HepG2 (cell line): ENCODE measurements around the gene PLEKHH3. TPM values are rescaled to one million over a fixed set of nuclear protein-coding genes. Genes with fewer than 3 reads are reported as not detected.

ENCODE experiments used
- CREM ChIP-seq, 2 experiments: sonication (generic) in 1 of 2; formaldehyde crosslinking in 1 of 2; IDR thresholded peaks; 2 replicates each; pipeline versions ENCODE4 v1.4.0 to v1.6.1; 2016 to 2020; ENCODE audit warnings: antibody characterized with exemption in 1 of 2, mild to moderate bottlenecking in 1 of 2, missing genetic modification reagents in 1 of 2
- FOSL2 ChIP-seq: sonication (generic); formaldehyde crosslinking; IDR thresholded peaks from 2 replicates; pipeline ENCODE4 v1.4.0; 2020; ENCODE audit warnings: missing genetic modification reagents
- ISL2 ChIP-seq: sonication (generic); formaldehyde crosslinking; IDR thresholded peaks from 2 replicates; pipeline ENCODE4 v1.5.0; 2020; ENCODE audit warnings: missing genetic modification reagents
- JDP2 ChIP-seq: sonication (generic); formaldehyde crosslinking; IDR thresholded peaks from 2 replicates; pipeline ENCODE4 v1.8.1; 2022; ENCODE audit warnings: missing genetic modification reagents, borderline replicate concordance
- KAT7 ChIP-seq: IDR thresholded peaks from 2 replicates; pipeline ENCODE4 v1.6.1; 2018; ENCODE audit warnings: borderline replicate concordance, missing compliant biosample characterization
- MYC ChIP-seq: sonication (generic); formaldehyde crosslinking; IDR thresholded peaks from 2 replicates; pipeline ENCODE4 v1.9.0; 2021; ENCODE audit warnings: missing genetic modification reagents, borderline replicate concordance
- NR2C2 ChIP-seq: sonication (generic); formaldehyde crosslinking; IDR thresholded peaks from 2 replicates; pipeline ENCODE4 v1.4.0; 2020; ENCODE audit warnings: missing genetic modification reagents, mild to moderate bottlenecking, moderate library complexity, borderline replicate concordance
- PITX1 ChIP-seq: sonication (generic); formaldehyde crosslinking; IDR thresholded peaks from 2 replicates; pipeline ENCODE4 v1.5.1; 2020; ENCODE audit warnings: mild to moderate bottlenecking, missing genetic modification reagents
- RFX5 ChIP-seq: IDR thresholded peaks from 2 replicates; pipeline ENCODE4 v1.6.1; 2011; ENCODE audit warnings: low read depth, low read length, improper control_type of control experiment
- SMAD1 ChIP-seq: sonication (generic); formaldehyde crosslinking; IDR thresholded peaks from 2 replicates; pipeline ENCODE4 v1.4.0; 2020; ENCODE audit warnings: missing genetic modification reagents, low read depth, mild to moderate bottlenecking, borderline replicate concordance
- SNAI1 ChIP-seq: sonication (generic); formaldehyde crosslinking; IDR thresholded peaks from 2 replicates; pipeline ENCODE4 v1.5.0; 2020; ENCODE audit warnings: mild to moderate bottlenecking, missing genetic modification reagents, borderline replicate concordance
- ZFP37 ChIP-seq: sonication (generic); formaldehyde crosslinking; IDR thresholded peaks from 2 replicates; pipeline ENCODE4 v1.4.0; 2020; ENCODE audit warnings: missing genetic modification reagents, borderline replicate concordance
- ZNF350 ChIP-seq: sonication (generic); formaldehyde crosslinking; IDR thresholded peaks from 2 replicates; pipeline ENCODE4 v1.4.0; 2020; ENCODE audit warnings: mild to moderate bottlenecking, low read depth, missing genetic modification reagents, borderline replicate concordance
- ZNF432 ChIP-seq: sonication (generic); formaldehyde crosslinking; IDR thresholded peaks from 2 replicates; pipeline ENCODE4 v1.5.0; 2020; ENCODE audit warnings: missing genetic modification reagents, mild to moderate bottlenecking, borderline replicate concordance
- ZNF674 ChIP-seq: sonication (generic); formaldehyde crosslinking; IDR thresholded peaks from 2 replicates; pipeline ENCODE4 v1.5.0; 2020; ENCODE audit warnings: low read depth, mild to moderate bottlenecking, missing genetic modification reagents
- ZNF703 ChIP-seq: sonication (generic); formaldehyde crosslinking; IDR thresholded peaks from 2 replicates; pipeline ENCODE4 v1.5.1; 2020; ENCODE audit warnings: missing genetic modification reagents, mild to moderate bottlenecking, moderate library complexity, borderline replicate concordance
- polyA plus RNA-seq, 8 experiments: library from polyadenylated mRNA; depleted of rRNA in 3 of 8; stranded (reverse) in 7 of 8; unstranded in 1 of 8; fragments of >200 nt; fragmentation: Illumina TruSeq in 4 of 8; extraction: Trizol in 4 of 8; gene quantifications; 2 replicates each; pipeline versions ENCODE4 v1.2.1 to v1.2.3, GENCODE V29; 2011 to 2016; ENCODE audit warnings: low read depth in 4 of 8, missing spikeins in 1 of 8, mixed read lengths in 1 of 8; ENCODE audit not compliant: insufficient read depth in 1 of 8
- total RNA-seq, 5 experiments: library from RNA; depleted of rRNA; stranded (reverse); fragments of >200 nt; fragmentation: Illumina TruSeq; extraction: Trizol; gene quantifications; 2 replicates each; pipeline ENCODE4 v1.2.3, GENCODE V29; 2016; ENCODE audit warnings: low read depth in 1 of 5
- TF ChIP-seq, protein P1 (sequence below): IDR thresholded peaks from 2 replicates; pipeline ENCODE4 v1.6.1; 2018; ENCODE audit warnings: missing genetic modification reagents, mild to moderate bottlenecking, missing compliant biosample characterization
- TF ChIP-seq, protein P2 (sequence below): sonication (generic); formaldehyde crosslinking; IDR thresholded peaks from 2 replicates; pipeline ENCODE4 v1.8.0; 2022; ENCODE audit warnings: mild to moderate bottlenecking, missing genetic modification reagents
- TF ChIP-seq, protein P3 (sequence below): sonication (generic); formaldehyde crosslinking; IDR thresholded peaks from 2 replicates; pipeline ENCODE4 v1.4.0; 2020; ENCODE audit warnings: mild to moderate bottlenecking, missing genetic modification reagents
- TF ChIP-seq, protein P4 (sequence below): sonication (generic); formaldehyde crosslinking; IDR thresholded peaks from 2 replicates; pipeline ENCODE4 v1.5.1; 2020; ENCODE audit warnings: missing genetic modification reagents, mild to moderate bottlenecking, borderline replicate concordance

PLEKHH3 gene
- total and polyA plus RNA-seq, 2 of the 13 experiments (the other 11 are each of a cell fraction or from before 2014, with no cell fraction given) = 6.0 to 19.9 TPM

DNA sequence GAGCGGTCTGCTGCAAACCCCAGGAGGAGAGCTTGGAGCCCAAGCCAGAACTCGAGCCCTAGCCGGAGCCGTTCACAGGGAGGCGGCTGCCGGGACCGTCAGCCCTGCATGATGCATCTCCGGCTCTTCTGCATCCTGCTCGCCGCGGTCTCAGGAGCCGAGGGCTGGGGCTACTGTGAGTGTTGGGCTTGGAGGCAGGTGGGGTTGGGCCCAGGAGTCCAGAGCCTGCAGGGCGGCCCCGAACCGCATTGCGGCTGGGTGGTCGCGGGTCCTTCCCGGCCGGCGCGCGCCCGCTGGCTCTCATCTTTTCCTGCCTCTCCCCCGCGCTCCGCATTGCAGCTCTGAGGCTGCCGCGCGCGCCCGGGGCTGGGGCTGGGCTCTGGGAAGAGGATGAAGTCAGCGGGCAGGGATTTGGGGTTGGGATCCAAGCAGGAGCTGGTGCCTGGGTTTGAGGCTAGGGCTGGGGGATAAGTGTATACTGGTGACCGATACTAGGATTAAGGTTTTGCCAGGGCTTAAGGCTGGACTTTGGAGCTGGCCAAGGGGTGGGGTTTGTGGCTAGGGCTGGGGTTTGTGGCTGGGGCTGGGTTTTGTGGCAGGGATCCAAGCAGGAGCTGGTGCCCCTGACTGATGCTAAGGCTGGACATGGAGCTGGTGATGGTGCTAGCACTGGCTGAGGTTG, 6.1 kb upstream of the PLEKHH3 start (continued):
- TF ChIP-seq, protein P1, sequence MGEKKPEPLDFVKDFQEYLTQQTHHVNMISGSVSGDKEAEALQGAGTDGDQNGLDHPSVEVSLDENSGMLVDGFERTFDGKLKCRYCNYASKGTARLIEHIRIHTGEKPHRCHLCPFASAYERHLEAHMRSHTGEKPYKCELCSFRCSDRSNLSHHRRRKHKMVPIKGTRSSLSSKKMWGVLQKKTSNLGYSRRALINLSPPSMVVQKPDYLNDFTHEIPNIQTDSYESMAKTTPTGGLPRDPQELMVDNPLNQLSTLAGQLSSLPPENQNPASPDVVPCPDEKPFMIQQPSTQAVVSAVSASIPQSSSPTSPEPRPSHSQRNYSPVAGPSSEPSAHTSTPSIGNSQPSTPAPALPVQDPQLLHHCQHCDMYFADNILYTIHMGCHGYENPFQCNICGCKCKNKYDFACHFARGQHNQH (CRISPR knock-in tag) = peak; percentile 12; the same call in 1 of the 2 replicates
- TF ChIP-seq PITX1 (CRISPR knock-in tag) = peak; percentile 74; the same call in 1 of the 2 replicates
- no peak for TF ChIP-seq CREM (IDR thresholded peaks at IDR 0.05)
- no peak for TF ChIP-seq CREM (CRISPR knock-in tag; IDR thresholded peaks at IDR 0.05)
- no peak for TF ChIP-seq JDP2 (CRISPR knock-in tag)
- TF ChIP-seq, protein P2, sequence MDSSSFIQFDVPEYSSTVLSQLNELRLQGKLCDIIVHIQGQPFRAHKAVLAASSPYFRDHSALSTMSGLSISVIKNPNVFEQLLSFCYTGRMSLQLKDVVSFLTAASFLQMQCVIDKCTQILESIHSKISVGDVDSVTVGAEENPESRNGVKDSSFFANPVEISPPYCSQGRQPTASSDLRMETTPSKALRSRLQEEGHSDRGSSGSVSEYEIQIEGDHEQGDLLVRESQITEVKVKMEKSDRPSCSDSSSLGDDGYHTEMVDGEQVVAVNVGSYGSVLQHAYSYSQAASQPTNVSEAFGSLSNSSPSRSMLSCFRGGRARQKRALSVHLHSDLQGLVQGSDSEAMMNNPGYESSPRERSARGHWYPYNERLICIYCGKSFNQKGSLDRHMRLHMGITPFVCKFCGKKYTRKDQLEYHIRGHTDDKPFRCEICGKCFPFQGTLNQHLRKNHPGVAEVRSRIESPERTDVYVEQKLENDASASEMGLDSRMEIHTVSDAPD = peak; percentile 91
- TF ChIP-seq, protein P3, sequence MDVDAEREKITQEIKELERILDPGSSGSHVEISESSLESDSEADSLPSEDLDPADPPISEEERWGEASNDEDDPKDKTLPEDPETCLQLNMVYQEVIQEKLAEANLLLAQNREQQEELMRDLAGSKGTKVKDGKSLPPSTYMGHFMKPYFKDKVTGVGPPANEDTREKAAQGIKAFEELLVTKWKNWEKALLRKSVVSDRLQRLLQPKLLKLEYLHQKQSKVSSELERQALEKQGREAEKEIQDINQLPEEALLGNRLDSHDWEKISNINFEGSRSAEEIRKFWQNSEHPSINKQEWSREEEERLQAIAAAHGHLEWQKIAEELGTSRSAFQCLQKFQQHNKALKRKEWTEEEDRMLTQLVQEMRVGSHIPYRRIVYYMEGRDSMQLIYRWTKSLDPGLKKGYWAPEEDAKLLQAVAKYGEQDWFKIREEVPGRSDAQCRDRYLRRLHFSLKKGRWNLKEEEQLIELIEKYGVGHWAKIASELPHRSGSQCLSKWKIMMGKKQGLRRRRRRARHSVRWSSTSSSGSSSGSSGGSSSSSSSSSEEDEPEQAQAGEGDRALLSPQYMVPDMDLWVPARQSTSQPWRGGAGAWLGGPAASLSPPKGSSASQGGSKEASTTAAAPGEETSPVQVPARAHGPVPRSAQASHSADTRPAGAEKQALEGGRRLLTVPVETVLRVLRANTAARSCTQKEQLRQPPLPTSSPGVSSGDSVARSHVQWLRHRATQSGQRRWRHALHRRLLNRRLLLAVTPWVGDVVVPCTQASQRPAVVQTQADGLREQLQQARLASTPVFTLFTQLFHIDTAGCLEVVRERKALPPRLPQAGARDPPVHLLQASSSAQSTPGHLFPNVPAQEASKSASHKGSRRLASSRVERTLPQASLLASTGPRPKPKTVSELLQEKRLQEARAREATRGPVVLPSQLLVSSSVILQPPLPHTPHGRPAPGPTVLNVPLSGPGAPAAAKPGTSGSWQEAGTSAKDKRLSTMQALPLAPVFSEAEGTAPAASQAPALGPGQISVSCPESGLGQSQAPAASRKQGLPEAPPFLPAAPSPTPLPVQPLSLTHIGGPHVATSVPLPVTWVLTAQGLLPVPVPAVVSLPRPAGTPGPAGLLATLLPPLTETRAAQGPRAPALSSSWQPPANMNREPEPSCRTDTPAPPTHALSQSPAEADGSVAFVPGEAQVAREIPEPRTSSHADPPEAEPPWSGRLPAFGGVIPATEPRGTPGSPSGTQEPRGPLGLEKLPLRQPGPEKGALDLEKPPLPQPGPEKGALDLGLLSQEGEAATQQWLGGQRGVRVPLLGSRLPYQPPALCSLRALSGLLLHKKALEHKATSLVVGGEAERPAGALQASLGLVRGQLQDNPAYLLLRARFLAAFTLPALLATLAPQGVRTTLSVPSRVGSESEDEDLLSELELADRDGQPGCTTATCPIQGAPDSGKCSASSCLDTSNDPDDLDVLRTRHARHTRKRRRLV = no peak
- no peak for TF ChIP-seq ZNF432 (CRISPR knock-in tag)
- no peak for TF ChIP-seq ZFP37 (CRISPR knock-in tag)
- TF ChIP-seq ZNF703 = no peak
- peak; percentile 62 for TF ChIP-seq KAT7 (CRISPR knock-in tag)
- no peak; the same call in 1 of the 2 replicates for TF ChIP-seq FOSL2 (CRISPR knock-in tag)
- TF ChIP-seq ISL2 (CRISPR knock-in tag) = no peak
- TF ChIP-seq ZNF674 (CRISPR knock-in tag) = no peak
- no peak for TF ChIP-seq SMAD1 (CRISPR knock-in tag)
- TF ChIP-seq, protein P4, sequence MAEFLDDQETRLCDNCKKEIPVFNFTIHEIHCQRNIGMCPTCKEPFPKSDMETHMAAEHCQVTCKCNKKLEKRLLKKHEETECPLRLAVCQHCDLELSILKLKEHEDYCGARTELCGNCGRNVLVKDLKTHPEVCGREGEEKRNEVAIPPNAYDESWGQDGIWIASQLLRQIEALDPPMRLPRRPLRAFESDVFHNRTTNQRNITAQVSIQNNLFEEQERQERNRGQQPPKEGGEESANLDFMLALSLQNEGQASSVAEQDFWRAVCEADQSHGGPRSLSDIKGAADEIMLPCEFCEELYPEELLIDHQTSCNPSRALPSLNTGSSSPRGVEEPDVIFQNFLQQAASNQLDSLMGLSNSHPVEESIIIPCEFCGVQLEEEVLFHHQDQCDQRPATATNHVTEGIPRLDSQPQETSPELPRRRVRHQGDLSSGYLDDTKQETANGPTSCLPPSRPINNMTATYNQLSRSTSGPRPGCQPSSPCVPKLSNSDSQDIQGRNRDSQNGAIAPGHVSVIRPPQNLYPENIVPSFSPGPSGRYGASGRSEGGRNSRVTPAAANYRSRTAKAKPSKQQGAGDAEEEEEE = no peak
- TF ChIP-seq MYC (CRISPR knock-in tag) = no peak; the same call in 1 of the 2 replicates
- no peak for TF ChIP-seq RFX5
- peak; percentile 59; the same call in 1 of the 2 replicates for TF ChIP-seq ZNF350
- TF ChIP-seq NR2C2 (CRISPR knock-in tag) = no peak
- TF ChIP-seq SNAI1 (CRISPR knock-in tag) = peak; percentile 71; the same call in 1 of the 2 replicates
